Measurements from ENCODE around the gene CHRNA4.

GRCh38 chr20:63297371-63297781, 63.8 kb downstream of the CHRNA4 start:
- TF ChIP-seq, protein P1, sequence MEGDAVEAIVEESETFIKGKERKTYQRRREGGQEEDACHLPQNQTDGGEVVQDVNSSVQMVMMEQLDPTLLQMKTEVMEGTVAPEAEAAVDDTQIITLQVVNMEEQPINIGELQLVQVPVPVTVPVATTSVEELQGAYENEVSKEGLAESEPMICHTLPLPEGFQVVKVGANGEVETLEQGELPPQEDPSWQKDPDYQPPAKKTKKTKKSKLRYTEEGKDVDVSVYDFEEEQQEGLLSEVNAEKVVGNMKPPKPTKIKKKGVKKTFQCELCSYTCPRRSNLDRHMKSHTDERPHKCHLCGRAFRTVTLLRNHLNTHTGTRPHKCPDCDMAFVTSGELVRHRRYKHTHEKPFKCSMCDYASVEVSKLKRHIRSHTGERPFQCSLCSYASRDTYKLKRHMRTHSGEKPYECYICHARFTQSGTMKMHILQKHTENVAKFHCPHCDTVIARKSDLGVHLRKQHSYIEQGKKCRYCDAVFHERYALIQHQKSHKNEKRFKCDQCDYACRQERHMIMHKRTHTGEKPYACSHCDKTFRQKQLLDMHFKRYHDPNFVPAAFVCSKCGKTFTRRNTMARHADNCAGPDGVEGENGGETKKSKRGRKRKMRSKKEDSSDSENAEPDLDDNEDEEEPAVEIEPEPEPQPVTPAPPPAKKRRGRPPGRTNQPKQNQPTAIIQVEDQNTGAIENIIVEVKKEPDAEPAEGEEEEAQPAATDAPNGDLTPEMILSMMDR (IDR thresholded peaks at IDR 0.05), result no peak
- no peak for TF ChIP-seq POLR2A (IDR thresholded peaks at IDR 0.05)
